HepG2 (cell line): ENCODE data around the gene HNRNPH2. TPM values are rescaled to one million over a fixed set of nuclear protein-coding genes. Genes with fewer than 3 reads are reported as not detected.

ENCODE experiments used
- ATAC-seq: fragments of 200-7000 bp; cut with Tn5 transposase; 3 replicates; pipeline ENCODE4 v1.9.1; 2020; ENCODE audit warnings: mild to moderate bottlenecking, moderate library complexity
- BruUV-seq: library from RNA; stranded (reverse); fragments of 400-500 nt; replicated peaks from 2 replicates; lab custom pipeline; 2021; lab: Mats Ljungman, UMichigan
- CTCF ChIA-PET: fragments of 300-600 bp; formaldehyde crosslinking; extraction: SDS; loops from one replicate; lab custom pipeline; 2021; ENCODE audit warnings: low total read pairs, inconsistent platforms, low intra/inter-chr PET ratio; lab: Yijun Ruan, JAX
- POLR2A ChIA-PET: fragments of 350-600 bp; sonication (Branson Sonifier 250); formaldehyde crosslinking; loops from one replicate; lab custom pipeline; 2020; ENCODE audit warnings: antibody characterized with exemption, inconsistent platforms; lab: Yijun Ruan, JAX
- DNase-seq: peaks from one replicate; pipeline ENCODE4 v3.0.0-alpha.2; 2015; ENCODE audit warnings: low spot score
- FAIRE-seq: peaks from 3 replicates; lab custom pipeline; 2011; peaks lifted over from hg19 to GRCh38; lab: Jason Lieb, UNC
- H2AFZ ChIP-seq: one replicate; pipeline ENCODE4 v1.6.1; 2011; ENCODE audit warnings: low read length, inconsistent platforms
- H3K27ac ChIP-seq: fragments of 300-600 bp; 3 replicates; pipeline ENCODE4 v1.8.0; 2011; ENCODE audit warnings: mixed run types, mild to moderate bottlenecking, mixed read lengths, low read length, inconsistent platforms; ENCODE audit not compliant: insufficient read depth; ENCODE audit errors: extremely low read length
- H3K27me3 ChIP-seq, 2 experiments: fragments of 200-600 bp in 1 of 2; 2 replicates in 1 of 2; 3 replicates in 1 of 2; pipeline versions ENCODE4 v1.6.0 to v1.8.0; 2011; ENCODE audit warnings: low read length in 2 of 2, mild to moderate bottlenecking in 2 of 2, moderate library complexity in 2 of 2, inconsistent platforms in 1 of 2; ENCODE audit not compliant: insufficient read depth in 2 of 2, control insufficient read depth in 1 of 2
- H3K36me3 ChIP-seq, 2 experiments: fragments of 200-600 bp in 1 of 2; replicated peaks in 1 of 2; 2 replicates in 1 of 2; 3 replicates in 1 of 2; pipeline versions ENCODE4 v1.5.1 to v1.8.0; 2011; ENCODE audit warnings: low read length in 2 of 2, inconsistent platforms in 1 of 2; ENCODE audit not compliant: insufficient read depth in 2 of 2, control insufficient read depth in 1 of 2
- H3K4me1 ChIP-seq: 2 replicates; pipeline ENCODE4 v1.5.1; 2012; ENCODE audit warnings: low read length, inconsistent platforms; ENCODE audit not compliant: insufficient read depth
- H3K4me2 ChIP-seq: 2 replicates; pipeline ENCODE4 v1.6.0; 2011; ENCODE audit warnings: low read depth, low read length, inconsistent platforms
- H3K4me3 ChIP-seq, 3 experiments: fragments of 200-600 bp in 1 of 3; sonication (generic), shearing (Covaris generic) in 1 of 3; replicated peaks in 1 of 3; 2 replicates each; pipeline ENCODE4 v1.5.1; 2011 to 2016; ENCODE audit warnings: low read length in 3 of 3, inconsistent platforms in 2 of 3, low read depth in 2 of 3, mild to moderate bottlenecking in 2 of 3, control low read depth in 1 of 3, mixed read lengths in 1 of 3; ENCODE audit not compliant: insufficient read depth in 1 of 3
- H3K79me2 ChIP-seq: one replicate; pipeline ENCODE4 v1.6.1; 2011; ENCODE audit warnings: low read length, inconsistent platforms; ENCODE audit not compliant: insufficient read depth
- H3K9ac ChIP-seq: 2 replicates; pipeline ENCODE4 v1.6.0; 2011; ENCODE audit warnings: mild to moderate bottlenecking, low read depth, low read length, inconsistent platforms; ENCODE audit not compliant: insufficient read depth
- H3K9me3 ChIP-seq: 2 replicates; pipeline ENCODE4 v1.5.1; 2012; ENCODE audit warnings: mild to moderate bottlenecking, low read length
- H4K20me1 ChIP-seq: 2 replicates; pipeline ENCODE4 v1.6.0; 2011; ENCODE audit warnings: inconsistent platforms, mild to moderate bottlenecking, low read length, moderate library complexity; ENCODE audit not compliant: insufficient read depth
- HOXD1 ChIP-seq: sonication (generic); formaldehyde crosslinking; IDR thresholded peaks from 2 replicates; pipeline ENCODE4 v1.5.0; 2020; ENCODE audit warnings: missing genetic modification reagents
- SMC3 ChIP-seq: IDR thresholded peaks from 2 replicates; pipeline ENCODE4 v1.6.1; 2011; ENCODE audit warnings: low read length, improper control_type of control experiment
- STAG1 ChIP-seq: sonication (generic); formaldehyde crosslinking; IDR thresholded peaks from 2 replicates; pipeline ENCODE4 v1.4.0; 2020; ENCODE audit warnings: missing genetic modification reagents
- WGBS: methylation state at CpG from one replicate; pipeline ENCODE4 v1.1.6; 2017; ENCODE audit warnings: low lambda C conversion rate; 5-methylcytosine and 5-hydroxymethylcytosine counted together
- in situ Hi-C: cut with HindIII; loops from 2 replicates; pipeline ENCODE4 v1.10.0; 2017; ENCODE audit warnings: low pct_unique_long_range_greater_than_20kb; ENCODE audit not compliant: extremely low pct_ligation_motif_present
- intact Hi-C: fragments of 100-400 bp; cut with micrococcal nuclease; formaldehyde crosslinking; loops from one replicate; pipeline ENCODE4 v1.10.0; 2022; ENCODE audit not compliant: unreplicated experiment
- polyA plus RNA-seq, 8 experiments: library from polyadenylated mRNA; depleted of rRNA in 3 of 8; stranded (reverse) in 7 of 8; unstranded in 1 of 8; fragments of >200 nt; fragmentation: Illumina TruSeq in 4 of 8; extraction: Trizol in 4 of 8; gene quantifications; 2 replicates each; pipeline versions ENCODE4 v1.2.1 to v1.2.3, GENCODE V29; 2011 to 2016; ENCODE audit warnings: low read depth in 4 of 8, missing spikeins in 1 of 8, mixed read lengths in 1 of 8; ENCODE audit not compliant: insufficient read depth in 1 of 8
- total RNA-seq, 5 experiments: library from RNA; depleted of rRNA; stranded (reverse); fragments of >200 nt; fragmentation: Illumina TruSeq; extraction: Trizol; gene quantifications; 2 replicates each; pipeline ENCODE4 v1.2.3, GENCODE V29; 2016; ENCODE audit warnings: low read depth in 1 of 5
- TF ChIP-seq, protein P1 (sequence below): IDR thresholded peaks from 2 replicates; pipeline ENCODE4 v1.6.1; 2016; ENCODE audit warnings: low read depth, missing genetic modification reagents, missing compliant biosample characterization
- TF ChIP-seq, protein P2 (sequence below): sonication (generic); formaldehyde crosslinking; IDR thresholded peaks from 2 replicates; pipeline ENCODE4 v1.5.0; 2020; ENCODE audit warnings: mild to moderate bottlenecking, missing genetic modification reagents, moderate library complexity
- TF ChIP-seq, protein P3 (sequence below): sonication (generic); formaldehyde crosslinking; IDR thresholded peaks from 2 replicates; pipeline ENCODE4 v1.4.0; 2020; ENCODE audit warnings: missing genetic modification reagents, mild to moderate bottlenecking, borderline replicate concordance
- TF ChIP-seq, protein P4 (sequence below): sonication (generic); formaldehyde crosslinking; IDR thresholded peaks from 2 replicates; pipeline ENCODE4 v1.4.0; 2020; ENCODE audit warnings: mild to moderate bottlenecking, missing genetic modification reagents
- TF ChIP-seq, protein P5 (sequence below): sonication (generic); formaldehyde crosslinking; IDR thresholded peaks from 2 replicates; pipeline ENCODE4 v1.9.0; 2022; ENCODE audit warnings: low read depth, missing genetic modification reagents

Gene HNRNPH2
- total and polyA plus RNA-seq, 2 of the 13 experiments (the other 11 are each of a cell fraction or from before 2014, with no cell fraction given): 23.8 to 56.9 TPM

DNA sequence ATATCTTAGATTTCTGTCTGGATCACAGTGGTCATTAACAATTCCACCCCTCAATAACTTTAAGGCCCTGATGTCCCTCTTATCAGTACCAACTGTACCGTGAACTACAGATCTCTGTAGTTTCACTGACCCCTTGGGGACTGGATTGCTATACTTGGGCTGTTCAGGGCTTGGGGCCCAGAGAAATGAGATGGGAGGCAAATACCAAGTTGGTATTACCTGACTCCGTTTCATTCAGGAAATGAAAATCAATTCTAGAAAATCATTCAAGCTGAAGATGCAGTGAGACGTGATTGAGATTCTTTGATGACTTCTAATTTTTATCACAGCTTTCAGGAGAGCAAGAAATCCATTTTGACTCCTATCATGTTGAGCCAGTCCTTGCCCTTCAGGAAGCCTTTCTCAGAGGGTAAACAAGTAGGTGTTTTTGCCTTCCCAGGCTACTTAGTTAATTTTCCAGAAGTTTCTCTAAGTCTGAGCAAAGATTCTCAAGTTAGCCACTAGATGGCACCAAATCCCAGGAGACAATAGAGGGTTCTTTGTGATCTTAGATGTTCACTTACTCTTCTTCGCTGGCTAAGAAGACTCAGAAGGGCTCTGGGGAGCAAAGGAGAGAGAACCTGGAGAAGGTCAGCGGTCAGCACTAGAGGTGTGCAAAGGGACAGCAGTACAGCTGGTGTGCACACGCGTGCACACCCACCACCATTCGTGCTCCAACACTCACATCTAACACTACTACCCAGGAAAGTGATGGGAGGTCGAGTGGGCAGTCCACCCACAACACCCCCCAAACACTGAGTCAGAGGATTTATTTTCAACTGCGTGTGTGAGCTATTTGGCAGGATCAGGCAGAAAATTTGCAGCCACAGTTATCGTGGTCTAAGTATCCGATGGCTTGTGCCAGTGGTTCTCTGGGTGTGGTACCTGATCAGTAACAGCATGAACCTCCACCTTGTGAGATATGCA is 7.4 kb downstream of the HNRNPH2 start:
- ChIA-PET CTCF (no interaction called here), POLR2A (no interaction called here)
- H3K4me2 ChIP-seq: no peak overlapping the region
- no TSS peak for BruUV-seq
- peaks cover 3% of the 10 kb centered on the region; the same call in 1 of the 2 replicates for H4K20me1 ChIP-seq
- no peak overlapping the region for H2AFZ ChIP-seq
- intact Hi-C loops (no loop called here), in situ Hi-C loops (no loop called here)
- peaks cover 4% of the 10 kb centered on the region for H3K4me1 ChIP-seq
- peaks cover 18% of the 10 kb centered on the region for H3K79me2 ChIP-seq
- 91% methylated on average over 5 of the region's 12 CpGs for WGBS
- ATAC-seq (peak; percentile 47; the same call in 2 of the 3 replicates), DNase-seq (peak; percentile 14), FAIRE-seq (peak; percentile 43)
- no peaks in the 10 kb centered on the region for H3K9me3 ChIP-seq
- no peak overlapping the region for H3K27ac ChIP-seq
- no peaks in the 10 kb centered on the region; a peak in 1 of 5 replicates for H3K27me3 ChIP-seq
- peaks cover 0 to 14% of the 10 kb centered on the region in 2 experiments; a peak in 3 of 5 replicates for H3K36me3 ChIP-seq
- no peak overlapping the region for H3K4me3 ChIP-seq
- no peak overlapping the region for H3K9ac ChIP-seq
- TF ChIP-seq SMC3 (0 out of 2 replicates have a peak, but pooled peaks have one; percentile 17), STAG1 (peak; percentile 38; the same call in 1 of the 2 replicates), HOXD1 (CRISPR knock-in tag) (no peak)
- TF ChIP-seq, protein P1, sequence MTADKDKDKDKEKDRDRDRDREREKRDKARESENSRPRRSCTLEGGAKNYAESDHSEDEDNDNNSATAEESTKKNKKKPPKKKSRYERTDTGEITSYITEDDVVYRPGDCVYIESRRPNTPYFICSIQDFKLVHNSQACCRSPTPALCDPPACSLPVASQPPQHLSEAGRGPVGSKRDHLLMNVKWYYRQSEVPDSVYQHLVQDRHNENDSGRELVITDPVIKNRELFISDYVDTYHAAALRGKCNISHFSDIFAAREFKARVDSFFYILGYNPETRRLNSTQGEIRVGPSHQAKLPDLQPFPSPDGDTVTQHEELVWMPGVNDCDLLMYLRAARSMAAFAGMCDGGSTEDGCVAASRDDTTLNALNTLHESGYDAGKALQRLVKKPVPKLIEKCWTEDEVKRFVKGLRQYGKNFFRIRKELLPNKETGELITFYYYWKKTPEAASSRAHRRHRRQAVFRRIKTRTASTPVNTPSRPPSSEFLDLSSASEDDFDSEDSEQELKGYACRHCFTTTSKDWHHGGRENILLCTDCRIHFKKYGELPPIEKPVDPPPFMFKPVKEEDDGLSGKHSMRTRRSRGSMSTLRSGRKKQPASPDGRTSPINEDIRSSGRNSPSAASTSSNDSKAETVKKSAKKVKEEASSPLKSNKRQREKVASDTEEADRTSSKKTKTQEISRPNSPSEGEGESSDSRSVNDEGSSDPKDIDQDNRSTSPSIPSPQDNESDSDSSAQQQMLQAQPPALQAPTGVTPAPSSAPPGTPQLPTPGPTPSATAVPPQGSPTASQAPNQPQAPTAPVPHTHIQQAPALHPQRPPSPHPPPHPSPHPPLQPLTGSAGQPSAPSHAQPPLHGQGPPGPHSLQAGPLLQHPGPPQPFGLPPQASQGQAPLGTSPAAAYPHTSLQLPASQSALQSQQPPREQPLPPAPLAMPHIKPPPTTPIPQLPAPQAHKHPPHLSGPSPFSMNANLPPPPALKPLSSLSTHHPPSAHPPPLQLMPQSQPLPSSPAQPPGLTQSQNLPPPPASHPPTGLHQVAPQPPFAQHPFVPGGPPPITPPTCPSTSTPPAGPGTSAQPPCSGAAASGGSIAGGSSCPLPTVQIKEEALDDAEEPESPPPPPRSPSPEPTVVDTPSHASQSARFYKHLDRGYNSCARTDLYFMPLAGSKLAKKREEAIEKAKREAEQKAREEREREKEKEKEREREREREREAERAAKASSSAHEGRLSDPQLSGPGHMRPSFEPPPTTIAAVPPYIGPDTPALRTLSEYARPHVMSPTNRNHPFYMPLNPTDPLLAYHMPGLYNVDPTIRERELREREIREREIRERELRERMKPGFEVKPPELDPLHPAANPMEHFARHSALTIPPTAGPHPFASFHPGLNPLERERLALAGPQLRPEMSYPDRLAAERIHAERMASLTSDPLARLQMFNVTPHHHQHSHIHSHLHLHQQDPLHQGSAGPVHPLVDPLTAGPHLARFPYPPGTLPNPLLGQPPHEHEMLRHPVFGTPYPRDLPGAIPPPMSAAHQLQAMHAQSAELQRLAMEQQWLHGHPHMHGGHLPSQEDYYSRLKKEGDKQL (CRISPR knock-in tag): no peak
- TF ChIP-seq, protein P2, sequence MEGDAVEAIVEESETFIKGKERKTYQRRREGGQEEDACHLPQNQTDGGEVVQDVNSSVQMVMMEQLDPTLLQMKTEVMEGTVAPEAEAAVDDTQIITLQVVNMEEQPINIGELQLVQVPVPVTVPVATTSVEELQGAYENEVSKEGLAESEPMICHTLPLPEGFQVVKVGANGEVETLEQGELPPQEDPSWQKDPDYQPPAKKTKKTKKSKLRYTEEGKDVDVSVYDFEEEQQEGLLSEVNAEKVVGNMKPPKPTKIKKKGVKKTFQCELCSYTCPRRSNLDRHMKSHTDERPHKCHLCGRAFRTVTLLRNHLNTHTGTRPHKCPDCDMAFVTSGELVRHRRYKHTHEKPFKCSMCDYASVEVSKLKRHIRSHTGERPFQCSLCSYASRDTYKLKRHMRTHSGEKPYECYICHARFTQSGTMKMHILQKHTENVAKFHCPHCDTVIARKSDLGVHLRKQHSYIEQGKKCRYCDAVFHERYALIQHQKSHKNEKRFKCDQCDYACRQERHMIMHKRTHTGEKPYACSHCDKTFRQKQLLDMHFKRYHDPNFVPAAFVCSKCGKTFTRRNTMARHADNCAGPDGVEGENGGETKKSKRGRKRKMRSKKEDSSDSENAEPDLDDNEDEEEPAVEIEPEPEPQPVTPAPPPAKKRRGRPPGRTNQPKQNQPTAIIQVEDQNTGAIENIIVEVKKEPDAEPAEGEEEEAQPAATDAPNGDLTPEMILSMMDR: peak; percentile 57
- TF ChIP-seq, protein P3, sequence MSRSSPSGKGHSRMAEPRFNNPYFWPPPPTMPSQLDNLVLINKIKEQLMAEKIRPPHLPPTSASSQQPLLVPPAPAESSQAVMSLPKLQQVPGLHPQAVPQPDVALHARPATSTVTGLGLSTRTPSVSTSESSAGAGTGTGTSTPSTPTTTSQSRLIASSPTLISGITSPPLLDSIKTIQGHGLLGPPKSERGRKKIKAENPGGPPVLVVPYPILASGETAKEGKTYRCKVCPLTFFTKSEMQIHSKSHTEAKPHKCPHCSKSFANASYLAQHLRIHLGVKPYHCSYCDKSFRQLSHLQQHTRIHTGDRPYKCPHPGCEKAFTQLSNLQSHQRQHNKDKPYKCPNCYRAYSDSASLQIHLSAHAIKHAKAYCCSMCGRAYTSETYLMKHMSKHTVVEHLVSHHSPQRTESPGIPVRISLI (CRISPR knock-in tag): no peak
- TF ChIP-seq, protein P4, sequence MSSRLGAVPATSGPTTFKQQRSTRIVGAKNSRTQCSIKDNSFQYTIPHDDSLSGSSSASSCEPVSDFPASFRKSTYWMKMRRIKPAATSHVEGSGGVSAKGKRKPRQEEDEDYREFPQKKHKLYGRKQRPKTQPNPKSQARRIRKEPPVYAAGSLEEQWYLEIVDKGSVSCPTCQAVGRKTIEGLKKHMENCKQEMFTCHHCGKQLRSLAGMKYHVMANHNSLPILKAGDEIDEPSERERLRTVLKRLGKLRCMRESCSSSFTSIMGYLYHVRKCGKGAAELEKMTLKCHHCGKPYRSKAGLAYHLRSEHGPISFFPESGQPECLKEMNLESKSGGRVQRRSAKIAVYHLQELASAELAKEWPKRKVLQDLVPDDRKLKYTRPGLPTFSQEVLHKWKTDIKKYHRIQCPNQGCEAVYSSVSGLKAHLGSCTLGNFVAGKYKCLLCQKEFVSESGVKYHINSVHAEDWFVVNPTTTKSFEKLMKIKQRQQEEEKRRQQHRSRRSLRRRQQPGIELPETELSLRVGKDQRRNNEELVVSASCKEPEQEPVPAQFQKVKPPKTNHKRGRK (CRISPR knock-in tag): no peak
- TF ChIP-seq, protein P5, sequence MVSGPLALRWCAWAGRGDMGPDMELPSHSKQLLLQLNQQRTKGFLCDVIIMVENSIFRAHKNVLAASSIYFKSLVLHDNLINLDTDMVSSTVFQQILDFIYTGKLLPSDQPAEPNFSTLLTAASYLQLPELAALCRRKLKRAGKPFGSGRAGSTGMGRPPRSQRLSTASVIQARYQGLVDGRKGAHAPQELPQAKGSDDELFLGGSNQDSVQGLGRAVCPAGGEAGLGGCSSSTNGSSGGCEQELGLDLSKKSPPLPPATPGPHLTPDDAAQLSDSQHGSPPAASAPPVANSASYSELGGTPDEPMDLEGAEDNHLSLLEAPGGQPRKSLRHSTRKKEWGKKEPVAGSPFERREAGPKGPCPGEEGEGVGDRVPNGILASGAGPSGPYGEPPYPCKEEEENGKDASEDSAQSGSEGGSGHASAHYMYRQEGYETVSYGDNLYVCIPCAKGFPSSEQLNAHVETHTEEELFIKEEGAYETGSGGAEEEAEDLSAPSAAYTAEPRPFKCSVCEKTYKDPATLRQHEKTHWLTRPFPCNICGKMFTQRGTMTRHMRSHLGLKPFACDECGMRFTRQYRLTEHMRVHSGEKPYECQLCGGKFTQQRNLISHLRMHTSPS (CRISPR knock-in tag): no peak
